Caco-2 (cell line): Measurements from ENCODE around the gene OR8K3. TPM values are rescaled to one million over a fixed set of nuclear protein-coding genes. Genes with fewer than 3 reads are reported as not detected.

Experiments used
- BruUV-seq: library from RNA; stranded (reverse); fragments of 400-500 nt; replicated peaks from 2 replicates; lab custom pipeline; 2021; lab: Mats Ljungman, UMichigan
- CTCF ChIA-PET: fragments of 300-600 bp; sonication (Branson Sonifier 250); formaldehyde crosslinking; loops from one replicate; lab custom pipeline; 2022; ENCODE audit warnings: antibody characterized with exemption; lab: Charles Lee
- POLR2A ChIA-PET: fragments of 300-600 bp; sonication (Branson Sonifier 250); formaldehyde crosslinking; loops from one replicate; lab custom pipeline; 2022; ENCODE audit warnings: antibody characterized with exemption; lab: Charles Lee
- DNase-seq, 2 experiments: peaks; one replicate each; pipeline versions ENCODE4 v3.0.0 to v3.0.0-alpha.2; 2020 to 2022
- H3K27me3 ChIP-seq: replicated peaks from 2 replicates; pipeline ENCODE4 v1.6.0; 2011; ENCODE audit warnings: low read length; ENCODE audit not compliant: control insufficient read depth, insufficient read depth
- H3K36me3 ChIP-seq: 2 replicates; pipeline ENCODE4 v1.5.1; 2011; ENCODE audit warnings: low read length; ENCODE audit not compliant: control insufficient read depth, insufficient read depth
- H3K4me1 ChIP-seq: fragments of 250-450 bp; sonication (Bioruptor Pico); 2 replicates; pipeline ENCODE4 v1.5.1; 2020; ENCODE audit warnings: mild to moderate bottlenecking
- H3K4me3 ChIP-seq: 2 replicates; pipeline ENCODE4 v1.5.1; 2011; ENCODE audit warnings: low read depth, mild to moderate bottlenecking, control low read depth, low read length
- H3K9me3 ChIP-seq: fragments of 250-450 bp; sonication (Bioruptor Pico); 2 replicates; pipeline ENCODE4 v1.5.1; 2020; ENCODE audit warnings: mild to moderate bottlenecking, moderate library complexity
- H3K27ac Mint-ChIP-seq: one replicate; pipeline ENCODE4 v1.8.0; 2022; ENCODE audit warnings: mixed read lengths; ENCODE audit not compliant: unreplicated experiment
- H3K27me3 Mint-ChIP-seq: one replicate; pipeline ENCODE4 v1.8.0; 2022; ENCODE audit warnings: mixed read lengths; ENCODE audit not compliant: insufficient read depth, unreplicated experiment
- H3K36me3 Mint-ChIP-seq: one replicate; pipeline ENCODE4 v1.8.0; 2022; ENCODE audit warnings: mild to moderate bottlenecking, mixed read lengths; ENCODE audit not compliant: insufficient read depth, unreplicated experiment
- H3K4me1 Mint-ChIP-seq: one replicate; pipeline ENCODE4 v1.8.0; 2022; ENCODE audit warnings: low read depth, mixed read lengths; ENCODE audit not compliant: unreplicated experiment
- H3K4me3 Mint-ChIP-seq: one replicate; pipeline ENCODE4 v1.8.0; 2022; ENCODE audit warnings: mild to moderate bottlenecking, moderate library complexity, mixed read lengths; ENCODE audit not compliant: unreplicated experiment
- H3K9me3 Mint-ChIP-seq: one replicate; pipeline ENCODE4 v1.8.0; 2022; ENCODE audit warnings: mixed read lengths; ENCODE audit not compliant: unreplicated experiment
- CTCF ChIP-seq, 2 experiments: fragments of 200-600 bp in 1 of 2; IDR thresholded peaks; 1 replicate in 1 of 2; 2 replicates in 1 of 2; pipeline versions ENCODE4 v1.5.1 to v1.8.0; 2011 to 2022; ENCODE audit warnings: antibody characterized with exemption in 1 of 2, control low read depth in 1 of 2, inconsistent platforms in 1 of 2, low read depth in 1 of 2, low read length in 1 of 2, mild to moderate bottlenecking in 1 of 2, moderate library complexity in 1 of 2; ENCODE audit not compliant: insufficient read depth in 1 of 2, severe bottlenecking in 1 of 2, unreplicated experiment in 1 of 2
- intact Hi-C: fragments of 100-400 bp; cut with micrococcal nuclease; formaldehyde crosslinking; loops from one replicate; pipeline ENCODE4 v1.10.0; 2022; ENCODE audit not compliant: unreplicated experiment
- total RNA-seq: library from RNA; stranded (reverse); gene quantifications from 2 replicates; pipeline ENCODE4 v1.2.3, GENCODE V29; 2022

Gene OR8K3
- total RNA-seq, 1 experiment from 2014 or later = not detected

GRCh38 chr11:56292154-56292553 is 22.8 kb upstream of the OR8K3 start, which contains the start of gene OR8H1:
TSS of gene OR8H1 (minus strand) at chr11:56292254. CDS start at chr11:56291062, 1,192 bp downstream.
- no peaks in the 10 kb centered on the region for H3K4me1 Mint-ChIP-seq
- no peaks in the 10 kb centered on the region for H3K36me3 Mint-ChIP-seq
- no peaks in the 10 kb centered on the region for H3K4me1 ChIP-seq
- H3K9me3 ChIP-seq = no peaks in the 10 kb centered on the region
- DNase-seq = no peak
- ChIA-PET POLR2A (no interaction called here), CTCF (no interaction called here)
- no peaks in the 10 kb centered on the region for H3K36me3 ChIP-seq
- intact Hi-C loops = no loop called here
- BruUV-seq = no TSS peak
- H3K27ac Mint-ChIP-seq = no peak within 1 kb of the TSS
- no peak within 1 kb of the TSS for H3K4me3 Mint-ChIP-seq
- no peak for TF ChIP-seq CTCF (IDR thresholded peaks at IDR 0.05; ENCODE audit: insufficient read depth in 1 of 2, low read depth in 1 of 2, low read length in 1 of 2, severe bottlenecking in 1 of 2, unreplicated experiment in 1 of 2)
- no peaks in the 10 kb centered on the region for H3K27me3 ChIP-seq
- H3K4me3 ChIP-seq = no peak within 1 kb of the TSS
- peaks cover 7% of the 10 kb centered on the region for H3K27me3 Mint-ChIP-seq
- H3K9me3 Mint-ChIP-seq = no peaks in the 10 kb centered on the region

DNA sequence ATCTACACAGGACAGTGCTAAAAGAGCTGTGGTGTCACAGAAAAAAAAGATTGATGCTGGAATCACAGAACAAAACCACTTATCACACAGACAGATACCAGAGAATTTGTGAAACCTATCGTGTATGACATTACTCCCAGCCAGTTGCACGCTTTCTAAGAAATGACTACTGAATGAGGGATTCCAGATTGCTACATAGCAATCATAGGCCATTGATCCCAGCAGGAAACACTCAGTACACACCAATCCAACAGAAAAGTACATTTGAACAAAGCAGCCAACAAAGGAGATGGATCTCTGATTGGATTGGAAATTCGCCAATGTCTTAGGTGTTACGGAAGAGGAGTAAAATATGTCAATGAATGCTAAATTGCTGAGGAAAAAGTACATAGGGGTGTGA is 18.0 kb upstream of the OR8K3 start:
- no peaks in the 10 kb centered on the region for H3K9me3 ChIP-seq
- BruUV-seq = no TSS peak
- DNase-seq = no peak
- no peaks in the 10 kb centered on the region for H3K27me3 ChIP-seq
- ChIA-PET CTCF (no interaction called here), POLR2A (no interaction called here)
- H3K27me3 Mint-ChIP-seq = peaks cover 7% of the 10 kb centered on the region
- H3K36me3 ChIP-seq = no peaks in the 10 kb centered on the region
- no peak for TF ChIP-seq CTCF (IDR thresholded peaks at IDR 0.05; ENCODE audit: insufficient read depth in 1 of 2, low read depth in 1 of 2, low read length in 1 of 2, severe bottlenecking in 1 of 2, unreplicated experiment in 1 of 2)
- H3K9me3 Mint-ChIP-seq = no peaks in the 10 kb centered on the region
- no peak overlapping the region for H3K4me3 Mint-ChIP-seq
- H3K4me3 ChIP-seq = no peak overlapping the region
- no peaks in the 10 kb centered on the region for H3K36me3 Mint-ChIP-seq
- H3K4me1 ChIP-seq = no peaks in the 10 kb centered on the region
- H3K4me1 Mint-ChIP-seq = no peaks in the 10 kb centered on the region
- H3K27ac Mint-ChIP-seq = no peak overlapping the region
- intact Hi-C loops = no loop called here

GRCh38 chr11:56307836-56308235 is 7.1 kb upstream of the OR8K3 start:
- intact Hi-C loops = no loop called here
- Mint-ChIP-seq H3K4me3 (no peak overlapping the region), H3K9me3 (no peaks in the 10 kb centered on the region), H3K36me3 (no peaks in the 10 kb centered on the region), H3K27me3 (no peaks in the 10 kb centered on the region), H3K27ac (no peak overlapping the region), H3K4me1 (no peaks in the 10 kb centered on the region)
- no TSS peak for BruUV-seq
- no peaks in the 10 kb centered on the region for H3K36me3 ChIP-seq
- H3K27me3 ChIP-seq = no peaks in the 10 kb centered on the region
- ChIA-PET POLR2A (no interaction called here), CTCF (no interaction called here)
- no peaks in the 10 kb centered on the region for H3K4me1 ChIP-seq
- no peak for TF ChIP-seq CTCF (IDR thresholded peaks at IDR 0.05; ENCODE audit: insufficient read depth in 1 of 2, low read depth in 1 of 2, low read length in 1 of 2, severe bottlenecking in 1 of 2, unreplicated experiment in 1 of 2)
- no peak for DNase-seq
- no peaks in the 10 kb centered on the region; the same call in 1 of the 2 replicates for H3K9me3 ChIP-seq
- H3K4me3 ChIP-seq = no peak overlapping the region
